Epithelial cell of alveolus of lung (primary cell): ENCODE data around the gene G6PD. TPM values are rescaled to one million over a fixed set of nuclear protein-coding genes. Genes with fewer than 3 reads are reported as not detected.

Experiments
- total RNA-seq: library from RNA; depleted of rRNA; stranded (reverse); fragments of >200 nt; gene quantifications from 2 replicates; pipeline ENCODE4 v1.2.1, GENCODE V29; 2015

Gene G6PD
- 172 and 216 TPM in 2 replicates for total RNA-seq

GRCh38 chrX:154546354-154547244 lies at the start of gene G6PD:
Gene G6PD (minus strand): TSS chrX:154546846. CDS start chrX:154546155, 691 bp downstream.

GRCh38 chrX:154584585-154585183 lies 38.0 kb upstream of the G6PD start, which contains the start of gene CTAG1A:
Gene CTAG1A (plus strand): TSS chrX:154585133. CDS start chrX:154585207, 74 bp downstream.

GRCh38 chrX:154547245-154548027 lies 790 bp upstream of the G6PD start, which contains the start of gene IKBKG:
Gene IKBKG (plus strand): TSS chrX:154547620. CDS start chrX:154552003, 4,383 bp downstream.

GRCh38 chrX:154515966-154516655 lies 30.5 kb downstream of the G6PD start, which contains the start of gene FAM3A:
Gene FAM3A (minus strand): TSS chrX:154516232. CDS start chrX:154515772, 460 bp downstream.

GRCh38 chrX:154490414-154491083 lies 56.1 kb downstream of the G6PD start, which contains the start of gene SLC10A3:
Gene SLC10A3 (minus strand): TSS chrX:154490629. CDS start chrX:154488940, 1,689 bp downstream.

GRCh38 chrX:154486396-154487207 lies 60.0 kb downstream of the G6PD start, which contains the start of gene UBL4A:
Gene UBL4A (minus strand): TSS chrX:154486615. CDS start chrX:154486584, 31 bp downstream.

Other genes with a start within 250 kb of the G6PD start
- 745 and 2,487 TPM in 2 replicates for gene FLNA, start 172.2 kb downstream of the G6PD start, total RNA-seq
- 66.7 and 79.0 TPM in 2 replicates for gene EMD, start 167.6 kb downstream of the G6PD start, total RNA-seq
- gene RPL10, start 148.5 kb downstream of the G6PD start, total RNA-seq = 7,452 and 8,826 TPM in 2 replicates
- 47.1 and 58.0 TPM in 2 replicates for gene DNASE1L1, start 137.6 kb downstream of the G6PD start, total RNA-seq
- gene TAFAZZIN, start 135.3 kb downstream of the G6PD start, total RNA-seq = 15.8 and 28.1 TPM in 2 replicates
- 46.5 and 60.7 TPM in 2 replicates for gene ATP6AP1, start 118.2 kb downstream of the G6PD start, total RNA-seq
- gene GDI1, start 109.7 kb downstream of the G6PD start, total RNA-seq = 77.9 and 123 TPM in 2 replicates
- 40.3 and 53.5 TPM in 2 replicates for gene FAM50A, start 102.7 kb downstream of the G6PD start, total RNA-seq
- 7.2 and 14.2 TPM in 2 replicates for gene PLXNA3, start 88.6 kb downstream of the G6PD start, total RNA-seq
- 22.4 and 30.4 TPM in 2 replicates for gene LAGE3, start 67.6 kb downstream of the G6PD start, total RNA-seq
- 42.8 and 49.4 TPM in 2 replicates for gene UBL4A, start 60.2 kb downstream of the G6PD start, total RNA-seq
- gene SLC10A3, start 56.2 kb downstream of the G6PD start, total RNA-seq = 29.9 and 37.5 TPM in 2 replicates
- gene FAM3A, start 30.6 kb downstream of the G6PD start, total RNA-seq = 33.1 and 37.7 TPM in 2 replicates
- gene IKBKG, start 774 bp upstream of the G6PD start, total RNA-seq = 29.2 and 58.2 TPM in 2 replicates
- gene CTAG1A, start 38.3 kb upstream of the G6PD start, total RNA-seq = not detected in 2 replicates
- gene CTAG1B, start 72.4 kb upstream of the G6PD start, total RNA-seq = not detected in 2 replicates
- not detected in 2 replicates for gene CTAG2, start 106.7 kb upstream of the G6PD start, total RNA-seq
- gene GAB3, start 204.2 kb upstream of the G6PD start, total RNA-seq = 0.40 and 1.9 TPM in 2 replicates
- gene DKC1, start 216.0 kb upstream of the G6PD start, total RNA-seq = 15.6 and 29.2 TPM in 2 replicates